ENCODE data around the gene CCDC68.

DNA sequence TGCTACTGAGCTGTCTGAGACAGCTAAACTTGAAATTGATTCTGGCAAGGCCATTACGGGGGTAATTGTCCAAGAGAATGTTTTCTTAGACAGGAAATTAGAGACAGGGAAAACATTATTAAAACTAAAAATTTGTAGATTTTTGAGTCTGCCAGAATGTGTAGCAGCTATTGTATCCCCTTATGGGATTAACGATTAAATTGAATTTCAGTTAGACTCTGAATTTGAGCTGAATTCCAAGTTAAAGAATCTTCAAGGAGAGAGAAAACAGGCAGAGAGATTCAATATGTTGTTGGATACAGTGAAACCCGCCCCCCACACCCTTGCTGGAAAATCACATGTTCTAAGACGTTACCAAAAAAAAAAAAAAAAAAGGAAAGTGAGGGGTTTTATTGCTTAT lies 32.7 kb upstream of the CCDC68 start:
- TF ChIP-seq, protein P1, sequence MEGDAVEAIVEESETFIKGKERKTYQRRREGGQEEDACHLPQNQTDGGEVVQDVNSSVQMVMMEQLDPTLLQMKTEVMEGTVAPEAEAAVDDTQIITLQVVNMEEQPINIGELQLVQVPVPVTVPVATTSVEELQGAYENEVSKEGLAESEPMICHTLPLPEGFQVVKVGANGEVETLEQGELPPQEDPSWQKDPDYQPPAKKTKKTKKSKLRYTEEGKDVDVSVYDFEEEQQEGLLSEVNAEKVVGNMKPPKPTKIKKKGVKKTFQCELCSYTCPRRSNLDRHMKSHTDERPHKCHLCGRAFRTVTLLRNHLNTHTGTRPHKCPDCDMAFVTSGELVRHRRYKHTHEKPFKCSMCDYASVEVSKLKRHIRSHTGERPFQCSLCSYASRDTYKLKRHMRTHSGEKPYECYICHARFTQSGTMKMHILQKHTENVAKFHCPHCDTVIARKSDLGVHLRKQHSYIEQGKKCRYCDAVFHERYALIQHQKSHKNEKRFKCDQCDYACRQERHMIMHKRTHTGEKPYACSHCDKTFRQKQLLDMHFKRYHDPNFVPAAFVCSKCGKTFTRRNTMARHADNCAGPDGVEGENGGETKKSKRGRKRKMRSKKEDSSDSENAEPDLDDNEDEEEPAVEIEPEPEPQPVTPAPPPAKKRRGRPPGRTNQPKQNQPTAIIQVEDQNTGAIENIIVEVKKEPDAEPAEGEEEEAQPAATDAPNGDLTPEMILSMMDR (IDR thresholded peaks at IDR 0.05): no peak
- no peak for TF ChIP-seq POLR2A (IDR thresholded peaks at IDR 0.05)
